B cell (primary cell): ENCODE data around the gene CCDC136. TPM values are rescaled to one million over a fixed set of nuclear protein-coding genes. Genes with fewer than 3 reads are reported as not detected.

ENCODE experiments used
- ATAC-seq: fragments of 200-7000 bp; cut with Tn5 transposase; one replicate; pipeline ENCODE4 v1.10.0; 2021; ENCODE audit warnings: low read depth, mild to moderate bottlenecking, moderate number of reproducible peaks, moderate library complexity
- CTCF ChIA-PET: fragments of 350-600 bp; sonication (Branson Sonifier 250); formaldehyde crosslinking; loops from one replicate; lab custom pipeline; 2021; ENCODE audit warnings: antibody characterized with exemption, inconsistent platforms; lab: Charles Lee
- POLR2A ChIA-PET: fragments of 350-600 bp; sonication (Branson Sonifier 250); formaldehyde crosslinking; loops from one replicate; lab custom pipeline; 2021; ENCODE audit warnings: antibody characterized with exemption; lab: Charles Lee
- DNase-seq: peaks from one replicate; pipeline ENCODE4 v3.0.0; 2013
- H2AFZ ChIP-seq: 2 replicates; pipeline ENCODE4 v1.6.1; 2012; ENCODE audit warnings: mild to moderate bottlenecking, low read depth, low read length; ENCODE audit not compliant: insufficient read depth, poor library complexity, severe bottlenecking
- H3K27ac ChIP-seq, 2 donors: 1 replicate in 1 of 2; 2 replicates in 1 of 2; pipeline ENCODE4 v1.5.1; 2012 to 2013; ENCODE audit warnings: low read length in 2 of 2, mild to moderate bottlenecking in 2 of 2, moderate library complexity in 1 of 2
- H3K27me3 ChIP-seq, 4 experiments: fragments of 200-600 bp in 1 of 4; sonication (generic) in 1 of 4; replicated peaks in 1 of 4; 1 replicate in 2 of 4; 2 replicates in 2 of 4; pipeline versions ENCODE4 v1.6.1 to v1.7.0; 2013 to 2016; ENCODE audit warnings: low read length in 3 of 4, mild to moderate bottlenecking in 2 of 4, mixed read lengths in 1 of 4, moderate library complexity in 1 of 4; ENCODE audit not compliant: insufficient read depth in 4 of 4, control insufficient read depth in 3 of 4; ENCODE audit errors: control extremely low read depth in 1 of 4
- H3K36me3 ChIP-seq, 2 experiments: replicated peaks in 1 of 2; 1 replicate in 1 of 2; 2 replicates in 1 of 2; pipeline versions ENCODE4 v1.6.1 to v1.7.1; 2013; ENCODE audit warnings: low read length in 1 of 2; ENCODE audit not compliant: insufficient read depth in 2 of 2, control insufficient read depth in 1 of 2; ENCODE audit errors: control extremely low read depth in 1 of 2, extremely low read depth in 1 of 2
- H3K4me1 ChIP-seq, 2 donors: fragments of 200-600 bp in 1 of 2; sonication (generic) in 1 of 2; 1 replicate in 1 of 2; 2 replicates in 1 of 2; pipeline versions ENCODE4 v1.5.1 to v1.6.1; 2013 to 2017; ENCODE audit warnings: low read length in 2 of 2; ENCODE audit not compliant: control insufficient read depth in 2 of 2, insufficient read depth in 2 of 2
- H3K4me2 ChIP-seq: replicated peaks from 2 replicates; pipeline ENCODE3; 2012; ENCODE audit warnings: mild to moderate bottlenecking, low read depth, low read length; ENCODE audit not compliant: poor library complexity, severe bottlenecking
- H3K4me3 ChIP-seq, 5 experiments: fragments of 200-600 bp in 1 of 5; sonication (generic) in 1 of 5; 1 replicate in 3 of 5; 2 replicates in 2 of 5; pipeline versions ENCODE4 v1.5.1 to v1.7.0; 2011 to 2016; ENCODE audit warnings: low read length in 4 of 5, mild to moderate bottlenecking in 4 of 5, low read depth in 2 of 5, control low read depth in 1 of 5, moderate library complexity in 1 of 5; ENCODE audit not compliant: insufficient read depth in 1 of 5; ENCODE audit errors: control extremely low read depth in 1 of 5, extremely low read depth in 1 of 5
- H3K79me2 ChIP-seq: fragments of 200-600 bp; sonication (generic); one replicate; pipeline ENCODE4 v1.6.0; 2016; ENCODE audit warnings: low read length; ENCODE audit not compliant: control insufficient read depth, insufficient read depth
- H3K9ac ChIP-seq: fragments of 200-600 bp; sonication (generic); 2 replicates; pipeline ENCODE4 v1.6.1; 2017; ENCODE audit warnings: mild to moderate bottlenecking, low read length, moderate library complexity
- H3K9me3 ChIP-seq, 3 donors: one replicate each; pipeline versions ENCODE4 v1.6.1 to v1.7.1; 2013; ENCODE audit warnings: low read length in 2 of 3; ENCODE audit not compliant: control insufficient read depth in 2 of 3, insufficient read depth in 1 of 3; ENCODE audit errors: control extremely low read depth in 1 of 3
- H4K20me1 ChIP-seq: 2 replicates; pipeline ENCODE4 v1.6.0; 2012; ENCODE audit warnings: mild to moderate bottlenecking, low read length; ENCODE audit not compliant: insufficient read depth, control insufficient read depth, poor library complexity, severe bottlenecking
- H3K27ac Mint-ChIP-seq: one replicate; pipeline ENCODE4 v1.8.0; 2021; ENCODE audit warnings: mixed read lengths
- H3K27me3 Mint-ChIP-seq: one replicate; pipeline ENCODE4 v1.8.0; 2021; ENCODE audit warnings: mixed read lengths
- H3K4me1 Mint-ChIP-seq: one replicate; pipeline ENCODE4 v1.8.0; 2021; ENCODE audit warnings: mixed read lengths
- H3K4me3 Mint-ChIP-seq: one replicate; pipeline ENCODE4 v1.8.0; 2021; ENCODE audit warnings: mixed read lengths
- H3K9me3 Mint-ChIP-seq: one replicate; pipeline ENCODE4 v1.8.0; 2022; ENCODE audit warnings: mixed read lengths; ENCODE audit not compliant: insufficient read depth
- CTCF ChIP-seq: fragments of 200-600 bp; IDR thresholded peaks from one replicate; pipeline ENCODE4 v1.8.0; 2022; ENCODE audit warnings: antibody characterized with exemption, mild to moderate bottlenecking
- EZH2 ChIP-seq: IDR thresholded peaks from 2 replicates; pipeline ENCODE4 v1.6.1; 2012; ENCODE audit warnings: borderline replicate concordance, low read depth, mild to moderate bottlenecking, moderate library complexity, low read length; ENCODE audit not compliant: insufficient read depth, poor library complexity, severe bottlenecking
- WGBS: methylation state at CpG from one replicate; pipeline ENCODE4 v1.1.5; 2013; ENCODE audit warnings: missing lambda C conversion rate; ENCODE audit not compliant: insufficient coverage; 5-methylcytosine and 5-hydroxymethylcytosine counted together
- intact Hi-C: fragments of 100-400 bp; cut with micrococcal nuclease; formaldehyde crosslinking; loops from one replicate; pipeline ENCODE4 v1.10.0; 2022
- polyA plus RNA-seq: library from polyadenylated mRNA; depleted of rRNA; stranded (reverse); fragments of >200 nt; gene quantifications from 2 replicates; pipeline ENCODE4 v1.2.3, GENCODE V29; 2012
- total RNA-seq, 2 donors: library from RNA; stranded (reverse); fragments of 120-200 nt in 1 of 2; gene quantifications; 1 replicate in 1 of 2; 2 replicates in 1 of 2; pipeline versions ENCODE4 v1.2.3 to v1.2.4, GENCODE V29; 2013 to 2022

The CCDC136 gene
- total and polyA plus RNA-seq, 2 donors (not counting 1 experiment from before 2014, with no cell fraction given), result 2.2 to 13.9 TPM

- Histone ChIP-seq H3K27ac (peak within 1 kb of the TSS; percentile 95), H3K36me3 (peaks cover 0 to 18% of the 10 kb centered on the region in 2 experiments), H3K4me2 (peak within 1 kb of the TSS; percentile 90), H3K27me3 (no peaks in the 10 kb centered on the region), H3K9me3 (no peaks in the 10 kb centered on the region), H3K4me3 (peak within 1 kb of the TSS; percentile 77 to 99 (median 97)), H3K4me1 (peaks cover 11 to 21% of the 10 kb centered on the region in 2 donors), H2AFZ (peak within 1 kb of the TSS; percentile 68), H4K20me1 (peaks cover 19% of the 10 kb centered on the region), H3K79me2 (peaks cover 35% of the 10 kb centered on the region), H3K9ac (peak within 1 kb of the TSS; percentile 98)
- under 1% methylated on average over 64 of the region's 65 CpGs for WGBS
- Mint-ChIP-seq H3K9me3 (no peaks in the 10 kb centered on the region), H3K4me3 (peak within 1 kb of the TSS; percentile 97), H3K4me1 (peaks cover 44% of the 10 kb centered on the region), H3K27ac (peak within 1 kb of the TSS; percentile 97), H3K27me3 (no peaks in the 10 kb centered on the region)
- peak; percentile 99 for DNase-seq
- intact Hi-C loops, result loop anchor here (1.0 to 2.0 kb wide), 5 partner anchors 72 to 640 kb away; partner anchors contain the start of genes CALU, CCDC136 and SMKR1
- ChIA-PET POLR2A (interaction anchor here (0.7 to 1.4 kb wide), 2 partner anchors 20 to 72 kb away, joined by 4 to 6 read pairs; no protein-coding TSS in a partner anchor), CTCF (interaction anchor here (0.6 to 3.0 kb wide), 14 partner anchors 10 to 436 kb away, joined by 3 to 17 read pairs (median 4); no protein-coding TSS in a partner anchor)
- TF ChIP-seq EZH2, result no peak
- no peak for TF ChIP-seq CTCF
- peak; percentile 90 for ATAC-seq
Measured at GRCh38 chr7:128862571-128863432, 71.0 kb downstream of the CCDC136 start, which contains the start of gene ATP6V1F. Gene ATP6V1F (plus strand): TSS chr7:128862856. CDS start chr7:128862905, 49 bp downstream.
